DLD1 (cell line): ENCODE results near the gene UTP18.
"Not testable (repeated sequence)": the region's sequence is repeated elsewhere in the genome, so short reads cannot be mapped to it uniquely, and the experiment has no call there.

Experiments used
- in situ Hi-C: cut with HindIII; loops from 2 replicates; pipeline ENCODE4 v1.10.0; 2017; ENCODE audit warnings: low sequenced_read_pairs

UTP18 gene

DNA sequence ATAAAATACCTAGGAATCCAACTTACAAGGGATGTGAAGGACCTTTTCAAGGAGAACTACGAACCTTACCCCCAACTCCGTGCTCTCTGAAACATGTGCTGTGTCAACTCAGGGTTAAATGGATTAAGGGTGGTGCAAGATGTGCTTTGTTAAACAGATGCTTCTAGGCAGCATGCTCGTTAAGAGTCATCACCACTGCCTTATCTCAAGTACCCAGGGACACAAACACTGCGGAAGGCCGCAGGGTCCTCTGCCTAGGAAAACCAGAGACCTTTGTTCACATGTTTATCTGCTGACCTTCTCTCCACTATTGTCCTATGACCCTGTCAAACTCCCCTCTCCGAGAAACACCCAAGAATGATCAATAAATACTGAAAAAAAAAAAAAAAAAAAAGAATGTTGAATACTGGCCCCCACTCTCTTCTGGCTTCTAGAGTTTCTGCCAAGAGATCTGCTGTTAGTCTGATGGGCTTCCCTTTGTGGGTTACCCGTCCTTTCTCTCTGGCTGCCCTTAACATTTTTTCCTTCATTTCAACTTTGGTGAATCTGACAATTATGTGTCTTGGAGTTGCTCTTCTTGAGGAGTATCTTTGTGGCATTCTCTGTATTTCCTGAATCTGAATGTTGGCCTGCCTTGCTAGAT is 70.6 kb downstream of the UTP18 start:
- in situ Hi-C loops = not testable (repeated sequence)

DNA sequence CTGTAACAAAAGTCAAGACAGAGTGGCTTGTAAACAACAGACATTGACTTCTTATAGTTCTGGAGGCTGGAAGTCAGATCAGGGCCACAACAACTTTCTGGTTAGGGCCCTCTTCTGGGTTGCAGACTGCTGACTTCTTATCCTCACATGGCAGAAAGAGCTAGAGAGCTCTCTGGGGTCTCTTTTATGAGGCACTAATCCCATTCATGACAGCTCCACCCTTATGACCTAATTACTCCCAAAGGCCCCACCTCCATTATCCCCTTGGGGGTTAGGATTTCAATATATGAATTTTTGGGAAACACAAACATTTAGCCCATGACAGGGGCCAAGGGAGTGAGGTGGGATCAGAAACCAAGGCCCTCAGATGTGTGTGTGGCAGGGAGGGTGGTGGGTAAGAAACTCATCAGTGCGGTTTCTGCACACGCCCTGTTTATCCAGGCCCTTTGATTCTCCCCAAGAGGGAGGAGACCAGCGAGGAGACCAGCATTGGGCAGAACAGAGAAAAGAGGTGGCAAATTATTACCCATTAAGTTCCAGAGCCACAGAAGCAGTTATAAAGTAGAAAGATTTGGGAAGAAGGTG is 74.8 kb downstream of the UTP18 start:
- in situ Hi-C loops = no loop called here

DNA sequence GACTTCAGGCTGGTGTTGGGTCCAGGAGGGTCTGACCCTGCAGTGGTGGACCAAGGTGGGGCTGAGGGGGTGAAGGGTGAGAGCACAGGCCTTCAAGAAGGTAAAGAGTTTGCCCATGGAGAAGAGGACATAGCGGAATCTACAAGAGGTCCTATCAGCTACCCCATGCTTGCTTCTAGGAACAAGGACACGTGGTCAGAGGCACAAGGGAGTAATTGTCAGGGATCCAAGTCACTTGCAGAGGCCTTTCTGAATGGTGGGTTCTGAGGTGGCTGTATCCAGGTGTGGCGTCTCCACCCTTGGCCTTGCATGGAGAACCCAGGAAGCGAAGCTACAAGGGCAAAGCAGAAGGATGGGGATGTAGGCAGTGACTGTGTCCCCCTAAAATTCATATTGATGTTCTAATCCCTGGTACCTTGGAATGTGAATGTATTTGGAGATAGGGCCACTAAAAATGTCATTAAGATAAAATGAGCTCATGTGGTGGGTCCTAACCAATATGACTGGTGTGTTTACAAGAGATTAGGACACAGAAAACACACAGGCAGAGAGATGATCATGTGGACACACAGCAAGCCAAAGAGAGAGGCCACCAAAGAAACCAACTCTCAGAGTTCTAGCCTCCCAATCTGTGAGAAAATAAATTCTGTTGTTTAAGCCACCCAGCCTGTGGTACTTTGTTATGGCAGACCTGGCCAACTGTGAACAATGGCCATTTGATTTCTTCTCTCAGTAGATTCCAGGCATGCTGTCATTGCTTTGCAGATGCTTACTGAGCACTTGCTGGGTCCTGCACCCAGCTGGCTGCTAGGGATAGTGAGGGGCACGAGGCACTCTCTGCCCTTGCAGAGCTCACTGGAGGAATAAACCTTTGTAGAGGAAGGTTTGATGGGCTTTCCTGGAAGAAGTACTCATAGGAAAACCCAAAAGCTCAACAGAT is 75.8 kb downstream of the UTP18 start:
- in situ Hi-C loops = no loop called here

DNA sequence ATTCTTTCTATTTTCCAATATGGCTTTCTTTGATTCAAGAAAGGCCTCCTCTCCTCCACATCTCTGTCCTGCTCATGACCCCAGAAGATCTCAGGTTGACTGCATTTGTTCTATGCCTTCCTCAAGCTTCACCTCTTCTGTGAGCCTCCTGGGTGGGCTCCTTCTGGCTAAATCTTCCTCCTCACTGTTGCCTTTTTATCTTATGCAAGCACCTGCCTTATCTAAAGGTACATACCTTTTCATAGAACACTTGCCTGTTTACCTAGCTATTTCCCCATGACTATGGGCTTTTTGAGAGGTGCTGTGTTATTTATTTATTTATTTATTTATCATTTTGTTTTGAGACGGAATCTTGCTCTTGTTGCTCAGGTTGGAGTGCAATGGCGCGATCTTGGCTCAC is 81.1 kb downstream of the UTP18 start:
- in situ Hi-C loops = no loop called here

DNA sequence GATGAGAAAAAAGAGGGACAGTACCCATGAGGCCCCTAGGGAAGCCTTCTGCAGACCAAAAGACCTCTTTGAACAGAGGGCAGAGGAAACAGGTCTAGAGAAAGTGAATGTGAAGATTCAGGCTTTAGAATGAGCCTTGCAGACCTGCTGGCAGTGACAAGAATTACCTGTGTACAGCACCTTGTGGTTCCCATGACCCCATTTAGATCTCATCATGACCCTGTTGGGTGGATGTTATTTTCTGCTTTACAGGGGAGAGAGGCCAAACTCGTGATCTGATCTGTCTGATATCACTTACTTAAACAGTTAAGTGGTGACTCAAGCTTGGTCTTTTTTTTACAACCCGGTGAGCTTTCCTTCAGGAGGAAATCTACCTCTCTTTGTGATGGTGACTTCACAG is 81.9 kb downstream of the UTP18 start:
- in situ Hi-C loops = no loop called here

DNA sequence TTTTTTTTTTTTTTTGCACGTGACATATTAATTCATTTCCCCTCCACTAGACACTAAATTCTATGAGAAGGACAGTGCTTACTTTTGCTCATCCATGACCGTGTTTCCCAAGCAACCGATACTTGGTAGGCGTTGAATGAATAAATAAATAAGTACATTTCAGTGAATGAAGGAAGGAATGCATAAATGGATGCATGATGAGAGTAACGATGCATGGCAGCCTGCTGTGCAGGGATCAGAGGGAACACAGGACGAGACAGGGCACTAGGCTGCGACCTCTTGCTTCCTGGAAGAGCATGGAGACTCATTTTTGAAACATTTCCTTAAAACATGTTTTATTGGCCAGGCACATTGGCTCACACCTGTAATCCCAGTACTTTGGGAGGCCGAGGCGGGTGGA is 84.2 kb downstream of the UTP18 start:
- in situ Hi-C loops = no loop called here

DNA sequence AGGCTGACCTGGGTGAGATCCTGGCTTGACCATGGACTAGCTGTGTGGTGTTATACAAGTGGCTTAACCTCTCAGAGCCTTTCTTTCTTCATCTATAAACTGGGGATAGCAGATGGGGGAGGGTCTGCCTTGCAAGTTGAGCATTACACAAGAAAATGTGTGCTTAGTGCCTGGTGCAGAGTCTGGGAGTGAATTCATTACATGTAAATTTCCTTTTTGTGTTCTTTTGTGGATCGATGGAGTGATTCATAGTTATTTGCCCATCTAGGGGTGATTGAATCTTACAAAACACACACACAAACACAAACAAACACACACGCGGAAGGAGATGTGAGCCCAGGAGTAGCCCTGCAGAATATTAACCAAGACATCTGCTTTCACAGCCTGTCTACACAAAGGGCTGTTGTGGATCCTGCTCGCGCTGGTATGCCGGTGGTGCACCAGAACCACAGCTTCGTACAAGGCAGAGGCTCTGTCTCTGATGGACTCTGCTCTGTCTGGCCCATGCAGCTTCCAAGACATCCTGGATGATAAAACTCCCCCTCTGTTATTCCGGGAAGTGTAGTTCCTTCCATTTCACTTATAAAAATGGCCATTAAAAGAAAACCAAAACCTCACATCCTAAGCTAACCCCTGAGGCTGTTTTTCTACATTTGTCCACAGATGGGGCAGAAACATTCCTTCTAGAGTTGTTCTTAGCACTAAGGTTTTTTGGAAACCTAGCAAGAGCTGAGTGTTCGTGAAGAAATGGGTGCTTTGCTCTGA is 86.1 kb downstream of the UTP18 start:
- in situ Hi-C loops = no loop called here
